Panc1 (cell line): ENCODE data around the gene OR2M5. TPM values are rescaled to one million over a fixed set of nuclear protein-coding genes. Genes with fewer than 3 reads are reported as not detected.

Source experiments
- ATAC-seq: fragments of 200-7000 bp; cut with Tn5 transposase; 2 replicates; pipeline ENCODE4 v1.9.1; 2020; ENCODE audit warnings: mild to moderate bottlenecking, moderate library complexity
- BruUV-seq: library from RNA; stranded (reverse); fragments of 400-500 nt; replicated peaks from 2 replicates; lab custom pipeline; 2021; lab: Mats Ljungman, UMichigan
- CTCF ChIA-PET: fragments of 300-600 bp; sonication (Branson Sonifier 250); formaldehyde crosslinking; loops from one replicate; lab custom pipeline; 2022; ENCODE audit warnings: antibody characterized with exemption; lab: Charles Lee
- POLR2A ChIA-PET: fragments of 300-600 bp; sonication (Branson Sonifier 250); formaldehyde crosslinking; loops from one replicate; lab custom pipeline; 2022; ENCODE audit warnings: antibody characterized with exemption; lab: Charles Lee
- DNase-seq: peaks from one replicate; pipeline ENCODE4 v3.0.0-alpha.2; 2010; ENCODE audit warnings: low read depth, low spot score
- H3K27ac ChIP-seq: 2 replicates; pipeline ENCODE4 v1.5.1; 2011; ENCODE audit warnings: mild to moderate bottlenecking, low read length, inconsistent platforms
- H3K27me3 ChIP-seq: fragments of 200-500 bp; sonication (Bioruptor generic); 2 replicates; pipeline ENCODE4 v1.6.0; 2014; ENCODE audit warnings: low read length, inconsistent platforms; ENCODE audit not compliant: control insufficient read depth, insufficient read depth
- H3K36me3 ChIP-seq: fragments of 200-500 bp; sonication (Bioruptor generic); 2 replicates; pipeline ENCODE4 v1.5.1; 2014; ENCODE audit warnings: inconsistent platforms, mild to moderate bottlenecking, low read length, moderate library complexity; ENCODE audit not compliant: control insufficient read depth, insufficient read depth
- H3K4me1 ChIP-seq: 2 replicates; pipeline ENCODE4 v1.5.1; 2011; ENCODE audit warnings: inconsistent platforms, mild to moderate bottlenecking, low read length, moderate library complexity; ENCODE audit not compliant: control insufficient read depth, insufficient read depth
- H3K4me3 ChIP-seq, 2 experiments: 2 replicates each; pipeline ENCODE4 v1.5.1; 2011 to 2012; ENCODE audit warnings: low read depth in 2 of 2, low read length in 2 of 2, mild to moderate bottlenecking in 2 of 2, inconsistent platforms in 1 of 2, moderate library complexity in 1 of 2
- H3K9me3 ChIP-seq: fragments of 200-500 bp; sonication (Bioruptor generic); 2 replicates; pipeline ENCODE4 v1.5.1; 2014; ENCODE audit warnings: low read depth, mild to moderate bottlenecking, inconsistent platforms, low read length, moderate library complexity; ENCODE audit not compliant: control insufficient read depth, insufficient read depth
- CTCF ChIP-seq: fragments of 450-650 bp; IDR thresholded peaks from 2 replicates; pipeline ENCODE4 v1.5.1; 2017; ENCODE audit warnings: mild to moderate bottlenecking
- POLR2AphosphoS5 ChIP-seq: IDR thresholded peaks from 2 replicates; pipeline ENCODE4 v1.6.1; 2012; ENCODE audit warnings: mild to moderate bottlenecking, low read depth, low read length, moderate library complexity
- REST ChIP-seq, 2 experiments: IDR thresholded peaks; 2 replicates each; pipeline ENCODE4 v1.6.1; 2011 to 2012; ENCODE audit warnings: low read depth in 2 of 2, control low read depth in 1 of 2, low read length in 1 of 2, mild to moderate bottlenecking in 1 of 2, moderate library complexity in 1 of 2; ENCODE audit not compliant: insufficient read depth in 1 of 2
- SIN3A ChIP-seq: IDR thresholded peaks from 2 replicates; pipeline ENCODE4 v1.6.1; 2012; ENCODE audit warnings: low read depth, mild to moderate bottlenecking, low read length, moderate library complexity, borderline replicate concordance; ENCODE audit not compliant: insufficient read depth
- TCF7L2 ChIP-seq: IDR thresholded peaks from 2 replicates; pipeline ENCODE4 v1.6.1; 2011; ENCODE audit warnings: mild to moderate bottlenecking, low read depth, low read length, inconsistent platforms
- in situ Hi-C: cut with HindIII; loops from 2 replicates; pipeline ENCODE4 v1.10.0; 2016; ENCODE audit warnings: low sequenced_read_pairs, low pct_unique_long_range_greater_than_20kb
- intact Hi-C: fragments of 100-400 bp; cut with micrococcal nuclease; formaldehyde crosslinking; loops from one replicate; pipeline ENCODE4 v1.10.0; 2022; ENCODE audit not compliant: unreplicated experiment
- total RNA-seq: library from RNA; stranded (reverse); gene quantifications from one replicate; pipeline ENCODE4 v1.2.1, GENCODE V29; 2021; ENCODE audit not compliant: unreplicated experiment

The OR2M5 gene
- total RNA-seq, 1 experiment from 2014 or later: not detected

DNA sequence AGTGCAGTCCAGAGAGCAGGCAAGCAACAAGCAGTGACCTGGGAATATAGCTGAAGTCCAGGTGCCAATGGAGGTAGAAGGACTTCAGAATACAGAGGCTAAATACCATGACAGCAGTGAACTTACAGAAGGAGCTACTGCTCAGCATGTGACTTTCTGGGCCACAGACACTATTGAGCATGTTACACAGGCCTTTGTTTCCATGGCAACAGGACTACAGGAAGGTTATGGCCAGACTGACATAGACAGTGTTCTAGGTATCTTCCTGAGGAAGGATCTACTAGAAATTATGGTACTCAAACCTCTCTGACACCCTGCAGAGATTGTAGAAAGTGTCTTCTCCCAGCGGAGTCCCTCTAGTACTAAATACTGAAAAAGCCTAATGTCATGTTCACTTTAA is 11.0 kb downstream of the OR2M5 start:
- H3K36me3 ChIP-seq: no peaks in the 10 kb centered on the region
- H3K9me3 ChIP-seq: no peaks in the 10 kb centered on the region
- TF ChIP-seq CTCF (no peak), REST (IDR thresholded peaks at IDR 0.05; ENCODE audit: insufficient read depth in 1 of 2, low read depth in 2 of 2, low read length in 1 of 2) (no peak), SIN3A (no peak), TCF7L2 (no peak), POLR2AphosphoS5 (no peak)
- intact Hi-C loops: no loop called here
- no TSS peak for BruUV-seq
- ATAC-seq: no peak
- no peaks in the 10 kb centered on the region for H3K4me1 ChIP-seq
- in situ Hi-C loops: no loop called here
- ChIA-PET POLR2A (no interaction called here), CTCF (no interaction called here)
- H3K27me3 ChIP-seq: no peaks in the 10 kb centered on the region
- no peak overlapping the region for H3K27ac ChIP-seq
- no peak overlapping the region for H3K4me3 ChIP-seq
- no peak for DNase-seq

GRCh38 chr1:248158758-248159157 is 13.8 kb downstream of the OR2M5 start:
- ChIA-PET CTCF (no interaction called here), POLR2A (no interaction called here)
- DNase-seq (no peak), ATAC-seq (no peak)
- in situ Hi-C loops: no loop called here
- Histone ChIP-seq H3K4me3 (no peak overlapping the region), H3K9me3 (no peaks in the 10 kb centered on the region), H3K4me1 (no peaks in the 10 kb centered on the region), H3K27me3 (no peaks in the 10 kb centered on the region), H3K27ac (no peak overlapping the region), H3K36me3 (no peaks in the 10 kb centered on the region)
- BruUV-seq: no TSS peak
- intact Hi-C loops: no loop called here
- TF ChIP-seq POLR2AphosphoS5 (no peak), TCF7L2 (no peak), SIN3A (no peak), REST (IDR thresholded peaks at IDR 0.05; ENCODE audit: insufficient read depth in 1 of 2, low read depth in 2 of 2, low read length in 1 of 2) (no peak), CTCF (no peak)
